Epithelial cell of prostate (primary cell): ENCODE results near the gene MDP1.
"Not testable (repeated sequence)": the region's sequence is repeated elsewhere in the genome, so short reads cannot be mapped to it uniquely, and the experiment has no call there.

Source experiments
- DNase-seq: peaks from one replicate; pipeline ENCODE4 v3.0.0-alpha.2; 2011; ENCODE audit warnings: low read depth, low spot score
- H3K27ac ChIP-seq: fragments of 450-650 bp; 2 replicates; pipeline ENCODE4 v1.5.1; 2017; ENCODE audit warnings: mild to moderate bottlenecking

The MDP1 gene

GRCh38 chr14:24232645-24233537 lies 17.0 kb upstream of the MDP1 start, which contains the start of gene GMPR2:
GMPR2 (plus strand) TSS chr14:24232929; CDS start chr14:24233254, 325 bp downstream.
- no peak for DNase-seq
- peak within 1 kb of the TSS; percentile 98 for H3K27ac ChIP-seq

- peak; percentile 88 for DNase-seq
- peak within 1 kb of the TSS; percentile 98 for H3K27ac ChIP-seq
These were observed 16.3 kb upstream of the MDP1 start, which contains the start of gene NEDD8 for GRCh38 chr14:24232121-24232644. NEDD8 (minus strand) TSS chr14:24232367; CDS start chr14:24232267, 100 bp downstream.

GRCh38 chr14:24231263-24232120 lies 15.6 kb upstream of the MDP1 start:
- DNase-seq: no peak
- H3K27ac ChIP-seq: peak overlapping the region; percentile 98

- peak overlapping the region; percentile 2 for H3K27ac ChIP-seq
- DNase-seq: no peak
These were observed 13.0 kb upstream of the MDP1 start for GRCh38 chr14:24228902-24229301.

- DNase-seq: no peak
These were observed 10.6 kb upstream of the MDP1 start for GRCh38 chr14:24226473-24226872.

GRCh38 chr14:24224618-24225071 lies 8.8 kb upstream of the MDP1 start:
- peak overlapping the region; percentile 95 for H3K27ac ChIP-seq
- peak; percentile 73 for DNase-seq

More at GRCh38 chr14:24226473-24226872, 10.6 kb upstream of the MDP1 start:
- peak overlapping the region; percentile 95 for H3K27ac ChIP-seq

- DNase-seq: not testable (repeated sequence)
- peak overlapping the region; percentile 95 for H3K27ac ChIP-seq
These were observed 7.1 kb upstream of the MDP1 start for GRCh38 chr14:24222987-24223386.

GRCh38 chr14:24219521-24219920 lies 3.7 kb upstream of the MDP1 start:
- H3K27ac ChIP-seq: no peak overlapping the region

GRCh38 chr14:24219080-24219479 lies 3.2 kb upstream of the MDP1 start:
- no peak for DNase-seq

More at GRCh38 chr14:24219521-24219920, 3.7 kb upstream of the MDP1 start:
- no peak for DNase-seq

GRCh38 chr14:24216876-24217275 lies 1.0 kb upstream of the MDP1 start:
- peak overlapping the region; percentile 75 for H3K27ac ChIP-seq

More at GRCh38 chr14:24219080-24219479, 3.2 kb upstream of the MDP1 start:
- no peak overlapping the region for H3K27ac ChIP-seq

GRCh38 chr14:24216345-24216699 lies 456 bp upstream of the MDP1 start:
- DNase-seq: no peak
- peak overlapping the region; percentile 75 for H3K27ac ChIP-seq

More at GRCh38 chr14:24216876-24217275, 1.0 kb upstream of the MDP1 start:
- not testable (repeated sequence) for DNase-seq

- DNase-seq: no peak
- H3K27ac ChIP-seq: peak overlapping the region; percentile 96
These were observed 1.8 kb downstream of the MDP1 start for GRCh38 chr14:24213866-24214662.

GRCh38 chr14:24212924-24213865 lies 2.7 kb downstream of the MDP1 start, which contains the start of gene CHMP4A:
CHMP4A (minus strand) TSS chr14:24213488; CDS start chr14:24213439, 49 bp downstream.
- peak; percentile 89 for DNase-seq
- peak within 1 kb of the TSS; percentile 96 for H3K27ac ChIP-seq

GRCh38 chr14:24211311-24211710 lies 4.6 kb downstream of the MDP1 start:
- no peak for DNase-seq
- no peak overlapping the region for H3K27ac ChIP-seq

GRCh38 chr14:24207625-24208024 lies 8.2 kb downstream of the MDP1 start:
- H3K27ac ChIP-seq: no peak overlapping the region
- no peak for DNase-seq

- no peak overlapping the region for H3K27ac ChIP-seq
- no peak for DNase-seq
These were observed 8.7 kb downstream of the MDP1 start for GRCh38 chr14:24207104-24207551.

GRCh38 chr14:24206260-24207103 lies 9.4 kb downstream of the MDP1 start:
- no peak overlapping the region for H3K27ac ChIP-seq
- DNase-seq: no peak
